ENCODE results near the gene NHSL1. TPM values are rescaled to one million over a fixed set of nuclear protein-coding genes. Genes with fewer than 3 reads are reported as not detected.

NHSL1 gene
- total RNA-seq, 4 donors from 2014 or later, result 44.4 to 70.9 (median 53.2) TPM

GRCh38 chr6:138541823-138542481, 42.7 kb upstream of the NHSL1 start:
- intact Hi-C loops (cut with DNase I; ENCODE audit: low total_unique reads), result no loop called here
- no peak for TF ChIP-seq POLR2A (IDR thresholded peaks at IDR 0.05)
- TF ChIP-seq, protein P1, sequence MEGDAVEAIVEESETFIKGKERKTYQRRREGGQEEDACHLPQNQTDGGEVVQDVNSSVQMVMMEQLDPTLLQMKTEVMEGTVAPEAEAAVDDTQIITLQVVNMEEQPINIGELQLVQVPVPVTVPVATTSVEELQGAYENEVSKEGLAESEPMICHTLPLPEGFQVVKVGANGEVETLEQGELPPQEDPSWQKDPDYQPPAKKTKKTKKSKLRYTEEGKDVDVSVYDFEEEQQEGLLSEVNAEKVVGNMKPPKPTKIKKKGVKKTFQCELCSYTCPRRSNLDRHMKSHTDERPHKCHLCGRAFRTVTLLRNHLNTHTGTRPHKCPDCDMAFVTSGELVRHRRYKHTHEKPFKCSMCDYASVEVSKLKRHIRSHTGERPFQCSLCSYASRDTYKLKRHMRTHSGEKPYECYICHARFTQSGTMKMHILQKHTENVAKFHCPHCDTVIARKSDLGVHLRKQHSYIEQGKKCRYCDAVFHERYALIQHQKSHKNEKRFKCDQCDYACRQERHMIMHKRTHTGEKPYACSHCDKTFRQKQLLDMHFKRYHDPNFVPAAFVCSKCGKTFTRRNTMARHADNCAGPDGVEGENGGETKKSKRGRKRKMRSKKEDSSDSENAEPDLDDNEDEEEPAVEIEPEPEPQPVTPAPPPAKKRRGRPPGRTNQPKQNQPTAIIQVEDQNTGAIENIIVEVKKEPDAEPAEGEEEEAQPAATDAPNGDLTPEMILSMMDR (IDR thresholded peaks at IDR 0.05), result no peak
- WGBS, 2 donors, result 68 to 73% methylated on average over 6 of the region's 6 CpGs
- no peak overlapping the region for H3K4me3 ChIP-seq (ENCODE audit: low read depth, poor library complexity, severe bottlenecking)
- no peak for DNase-seq (ENCODE audit: low spot score in 2 of 2)

DNA sequence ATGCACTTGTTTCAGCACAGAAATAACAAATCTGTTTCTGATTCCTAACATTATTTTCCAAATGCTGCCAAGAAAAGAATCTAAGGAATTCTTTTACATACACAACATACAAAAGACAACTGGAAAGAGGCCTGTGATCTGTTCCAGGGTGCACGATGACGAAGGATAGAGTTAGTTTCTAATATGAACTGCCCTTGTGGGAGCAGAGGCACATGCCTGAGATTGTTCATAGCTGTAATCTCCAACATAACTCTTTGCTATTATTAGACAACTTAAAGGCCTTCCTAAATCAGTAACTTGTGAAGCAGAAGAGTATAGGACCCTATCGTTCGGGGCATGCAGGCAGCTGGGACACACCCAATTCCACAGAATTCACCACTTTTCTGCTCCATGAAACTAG, 41.2 kb upstream of the NHSL1 start:
- TF ChIP-seq, protein P1 (IDR thresholded peaks at IDR 0.05), result no peak
- no peak for TF ChIP-seq POLR2A (IDR thresholded peaks at IDR 0.05)
- WGBS, 2 donors, result 53 to 60% methylated on average over 4 of the region's 4 CpGs
- no peak for DNase-seq (ENCODE audit: low spot score in 2 of 2)
- intact Hi-C loops (cut with DNase I; ENCODE audit: low total_unique reads), result no loop called here
- H3K4me3 ChIP-seq (ENCODE audit: low read depth, poor library complexity, severe bottlenecking), result no peak overlapping the region

- H3K4me3 ChIP-seq (ENCODE audit: low read depth, poor library complexity, severe bottlenecking), result no peak overlapping the region
- intact Hi-C loops (cut with DNase I; ENCODE audit: low total_unique reads), result no loop called here
- no peak for DNase-seq (ENCODE audit: low spot score in 2 of 2)
- no peak for TF ChIP-seq POLR2A (IDR thresholded peaks at IDR 0.05)
- TF ChIP-seq, protein P1 (IDR thresholded peaks at IDR 0.05), result no peak
- WGBS, 2 donors, result 12 to 21% methylated on average over 1 of the region's 1 CpG
Observed at GRCh38 chr6:138539876-138540275, 40.6 kb upstream of the NHSL1 start.

- WGBS, 2 donors, result 59 to 66% methylated on average over 7 of the region's 7 CpGs
- no peak overlapping the region for H3K4me3 ChIP-seq (ENCODE audit: low read depth, poor library complexity, severe bottlenecking)
- TF ChIP-seq POLR2A (IDR thresholded peaks at IDR 0.05), result no peak
- TF ChIP-seq, protein P1 (IDR thresholded peaks at IDR 0.05), result no peak
- DNase-seq (ENCODE audit: low spot score in 2 of 2), result no peak
- intact Hi-C loops (cut with DNase I; ENCODE audit: low total_unique reads), result no loop called here
Observed at GRCh38 chr6:138538390-138539031, 39.2 kb upstream of the NHSL1 start.

- TF ChIP-seq, protein P1 (IDR thresholded peaks at IDR 0.05), result no peak
- TF ChIP-seq POLR2A (IDR thresholded peaks at IDR 0.05), result no peak
- DNase-seq (ENCODE audit: low spot score in 2 of 2), result no peak
- no peak overlapping the region for H3K4me3 ChIP-seq (ENCODE audit: low read depth, poor library complexity, severe bottlenecking)
- 52 to 53% methylated on average over 4 of the region's 4 CpGs for WGBS, 2 donors
- intact Hi-C loops (cut with DNase I; ENCODE audit: low total_unique reads), result no loop called here
Observed at GRCh38 chr6:138537106-138537505, 37.8 kb upstream of the NHSL1 start.
